ENCODE measurements around the gene MERTK.

MERTK gene

GRCh38 chr2:112007493-112007892, 109.1 kb downstream of the MERTK start:
- H3K4me1 Mint-ChIP-seq, result peaks cover 18% of the 10 kb centered on the region
- DNase-seq (ENCODE audit: low spot score in 2 of 2) (no peak), ATAC-seq (ENCODE audit: low read depth) (no peak)
- H3K9me3 Mint-ChIP-seq, result no peaks in the 10 kb centered on the region
- H3K36me3 Mint-ChIP-seq, result no peaks in the 10 kb centered on the region
- H3K27me3 Mint-ChIP-seq, result no peaks in the 10 kb centered on the region
- no peak overlapping the region for H3K4me3 Mint-ChIP-seq
- no peak overlapping the region for H3K27ac Mint-ChIP-seq

- no peaks in the 10 kb centered on the region for H3K27me3 Mint-ChIP-seq
- ATAC-seq (ENCODE audit: low read depth) (no peak), DNase-seq (ENCODE audit: low spot score in 2 of 2) (no peak)
- H3K9me3 Mint-ChIP-seq, result no peaks in the 10 kb centered on the region
- H3K4me1 Mint-ChIP-seq, result peaks cover 19% of the 10 kb centered on the region
- H3K4me3 Mint-ChIP-seq, result no peak overlapping the region
- H3K36me3 Mint-ChIP-seq, result no peaks in the 10 kb centered on the region
- no peak overlapping the region for H3K27ac Mint-ChIP-seq
These were observed 110.6 kb downstream of the MERTK start for GRCh38 chr2:112008910-112009485.

GRCh38 chr2:112010751-112011150, 112.3 kb downstream of the MERTK start:
- Mint-ChIP-seq H3K36me3 (no peaks in the 10 kb centered on the region), H3K4me3 (no peak overlapping the region), H3K27ac (no peak overlapping the region), H3K27me3 (no peaks in the 10 kb centered on the region), H3K9me3 (no peaks in the 10 kb centered on the region), H3K4me1 (peaks cover 11% of the 10 kb centered on the region)
- ATAC-seq (ENCODE audit: low read depth), result no peak
- no peak for DNase-seq (ENCODE audit: low spot score in 2 of 2)

- no peak for DNase-seq (ENCODE audit: low spot score in 2 of 2)
- Mint-ChIP-seq H3K27ac (no peak overlapping the region), H3K27me3 (peaks cover 5% of the 10 kb centered on the region), H3K9me3 (no peaks in the 10 kb centered on the region), H3K4me3 (no peak overlapping the region), H3K36me3 (no peaks in the 10 kb centered on the region), H3K4me1 (peaks cover 11% of the 10 kb centered on the region)
- peak; percentile 71 for ATAC-seq (ENCODE audit: low read depth)
These were observed 114.1 kb downstream of the MERTK start for GRCh38 chr2:112012556-112012955.

- H3K27me3 Mint-ChIP-seq, result peaks cover 18% of the 10 kb centered on the region
- no peaks in the 10 kb centered on the region for H3K9me3 Mint-ChIP-seq
- ATAC-seq (ENCODE audit: low read depth), result no peak
- no peak overlapping the region for H3K4me3 Mint-ChIP-seq
- DNase-seq (ENCODE audit: low spot score in 2 of 2), result no peak
- no peak overlapping the region for H3K27ac Mint-ChIP-seq
- peaks cover 2% of the 10 kb centered on the region for H3K36me3 Mint-ChIP-seq
- peaks cover 2% of the 10 kb centered on the region for H3K4me1 Mint-ChIP-seq
These were observed 120.4 kb downstream of the MERTK start for GRCh38 chr2:112018846-112019245.

- Mint-ChIP-seq H3K9me3 (no peaks in the 10 kb centered on the region), H3K4me3 (no peak overlapping the region), H3K27ac (no peak overlapping the region), H3K36me3 (peaks cover 2% of the 10 kb centered on the region), H3K4me1 (peaks cover 2% of the 10 kb centered on the region), H3K27me3 (peaks cover 18% of the 10 kb centered on the region)
- no peak for DNase-seq (ENCODE audit: low spot score in 2 of 2)
- no peak for ATAC-seq (ENCODE audit: low read depth)
These were observed 121.2 kb downstream of the MERTK start for GRCh38 chr2:112019569-112019982.

- Mint-ChIP-seq H3K27me3 (peaks cover 18% of the 10 kb centered on the region), H3K4me3 (no peak overlapping the region), H3K36me3 (peaks cover 2% of the 10 kb centered on the region), H3K9me3 (no peaks in the 10 kb centered on the region), H3K27ac (no peak overlapping the region), H3K4me1 (peaks cover 2% of the 10 kb centered on the region)
- DNase-seq (ENCODE audit: low spot score in 2 of 2) (no peak), ATAC-seq (ENCODE audit: low read depth) (no peak)
These were observed 122.2 kb downstream of the MERTK start for GRCh38 chr2:112020561-112020960.

GRCh38 chr2:112021290-112021689, 122.9 kb downstream of the MERTK start:
- Mint-ChIP-seq H3K27me3 (peaks cover 18% of the 10 kb centered on the region), H3K27ac (no peak overlapping the region), H3K4me1 (peaks cover 2% of the 10 kb centered on the region), H3K36me3 (peaks cover 2% of the 10 kb centered on the region), H3K9me3 (no peaks in the 10 kb centered on the region), H3K4me3 (no peak overlapping the region)
- no peak for ATAC-seq (ENCODE audit: low read depth)
- DNase-seq (ENCODE audit: low spot score in 2 of 2), result no peak

GRCh38 chr2:112021781-112022231, 123.4 kb downstream of the MERTK start:
- no peak for DNase-seq (ENCODE audit: low spot score in 2 of 2)
- H3K36me3 Mint-ChIP-seq, result peaks cover 2% of the 10 kb centered on the region
- peaks cover 2% of the 10 kb centered on the region for H3K4me1 Mint-ChIP-seq
- H3K4me3 Mint-ChIP-seq, result no peak overlapping the region
- H3K27ac Mint-ChIP-seq, result no peak overlapping the region
- H3K9me3 Mint-ChIP-seq, result no peaks in the 10 kb centered on the region
- peaks cover 15% of the 10 kb centered on the region for H3K27me3 Mint-ChIP-seq
- no peak for ATAC-seq (ENCODE audit: low read depth)

- peaks cover 2% of the 10 kb centered on the region for H3K36me3 Mint-ChIP-seq
- H3K27ac Mint-ChIP-seq, result no peak overlapping the region
- no peak for ATAC-seq (ENCODE audit: low read depth)
- H3K27me3 Mint-ChIP-seq, result peaks cover 11% of the 10 kb centered on the region
- H3K4me3 Mint-ChIP-seq, result no peak overlapping the region
- no peaks in the 10 kb centered on the region for H3K9me3 Mint-ChIP-seq
- no peak for DNase-seq (ENCODE audit: low spot score in 2 of 2)
- H3K4me1 Mint-ChIP-seq, result peaks cover 2% of the 10 kb centered on the region
These were observed 125.3 kb downstream of the MERTK start for GRCh38 chr2:112023707-112024106.

GRCh38 chr2:112024231-112024630, 125.8 kb downstream of the MERTK start:
- peaks cover 2% of the 10 kb centered on the region for H3K36me3 Mint-ChIP-seq

GRCh38 chr2:112024896-112025491, 126.6 kb downstream of the MERTK start:
- Mint-ChIP-seq H3K27ac (no peak overlapping the region), H3K4me3 (no peak overlapping the region), H3K36me3 (peaks cover 2% of the 10 kb centered on the region)

More at GRCh38 chr2:112024231-112024630, 125.8 kb downstream of the MERTK start:
- peaks cover 11% of the 10 kb centered on the region for H3K27me3 Mint-ChIP-seq
- H3K4me1 Mint-ChIP-seq, result peaks cover 2% of the 10 kb centered on the region
- H3K27ac Mint-ChIP-seq, result no peak overlapping the region
- no peak overlapping the region for H3K4me3 Mint-ChIP-seq
- ATAC-seq (ENCODE audit: low read depth) (no peak), DNase-seq (ENCODE audit: low spot score in 2 of 2) (no peak)
- H3K9me3 Mint-ChIP-seq, result no peaks in the 10 kb centered on the region

GRCh38 chr2:112026509-112026908, 128.1 kb downstream of the MERTK start:
- H3K9me3 Mint-ChIP-seq, result no peaks in the 10 kb centered on the region

More at GRCh38 chr2:112024896-112025491, 126.6 kb downstream of the MERTK start:
- Mint-ChIP-seq H3K27me3 (peaks cover 11% of the 10 kb centered on the region), H3K4me1 (peaks cover 2% of the 10 kb centered on the region), H3K9me3 (no peaks in the 10 kb centered on the region)
- ATAC-seq (ENCODE audit: low read depth) (no peak), DNase-seq (ENCODE audit: low spot score in 2 of 2) (no peak)

GRCh38 chr2:112027767-112028166, 129.4 kb downstream of the MERTK start:
- H3K36me3 Mint-ChIP-seq, result no peaks in the 10 kb centered on the region
- no peaks in the 10 kb centered on the region for H3K4me1 Mint-ChIP-seq
- DNase-seq (ENCODE audit: low spot score in 2 of 2) (no peak), ATAC-seq (ENCODE audit: low read depth) (no peak)
- H3K27me3 Mint-ChIP-seq, result peaks cover 10% of the 10 kb centered on the region
- H3K4me3 Mint-ChIP-seq, result no peak overlapping the region
- no peaks in the 10 kb centered on the region for H3K9me3 Mint-ChIP-seq
- H3K27ac Mint-ChIP-seq, result no peak overlapping the region

More at GRCh38 chr2:112026509-112026908, 128.1 kb downstream of the MERTK start:
- Mint-ChIP-seq H3K36me3 (no peaks in the 10 kb centered on the region), H3K27ac (no peak overlapping the region), H3K27me3 (peaks cover 12% of the 10 kb centered on the region), H3K4me3 (no peak overlapping the region), H3K4me1 (no peaks in the 10 kb centered on the region)
- no peak for ATAC-seq (ENCODE audit: low read depth)
- no peak for DNase-seq (ENCODE audit: low spot score in 2 of 2)

GRCh38 chr2:112029164-112029563, 130.8 kb downstream of the MERTK start:
- Mint-ChIP-seq H3K9me3 (no peaks in the 10 kb centered on the region), H3K4me1 (no peaks in the 10 kb centered on the region), H3K27ac (no peak overlapping the region), H3K4me3 (no peak overlapping the region), H3K27me3 (peaks cover 10% of the 10 kb centered on the region), H3K36me3 (no peaks in the 10 kb centered on the region)
- DNase-seq (ENCODE audit: low spot score in 2 of 2) (no peak), ATAC-seq (ENCODE audit: low read depth) (no peak)

Measured in memory B cell (primary cell).